Osteocyte (in vitro differentiated cells): Measurements from ENCODE around the gene HSD17B2. TPM values are rescaled to one million over a fixed set of nuclear protein-coding genes. Genes with fewer than 3 reads are reported as not detected.

Experiments used
- DNase-seq: peaks from one replicate; pipeline ENCODE4 v3.0.0; 2021; ENCODE audit warnings: mixed read lengths; ENCODE audit not compliant: unreplicated experiment; ENCODE audit errors: extremely low spot score
- H3K27ac Mint-ChIP-seq: one replicate; pipeline ENCODE4 v1.8.0; 2021; ENCODE audit warnings: mild to moderate bottlenecking, mixed read lengths; ENCODE audit not compliant: unreplicated experiment
- H3K27me3 Mint-ChIP-seq: one replicate; pipeline ENCODE4 v1.8.0; 2021; ENCODE audit warnings: mixed read lengths; ENCODE audit not compliant: unreplicated experiment
- H3K36me3 Mint-ChIP-seq: one replicate; pipeline ENCODE4 v1.8.0; 2021; ENCODE audit warnings: mixed read lengths; ENCODE audit not compliant: unreplicated experiment
- H3K4me1 Mint-ChIP-seq: one replicate; pipeline ENCODE4 v1.8.0; 2021; ENCODE audit warnings: mixed read lengths; ENCODE audit not compliant: unreplicated experiment
- H3K4me3 Mint-ChIP-seq: one replicate; pipeline ENCODE4 v1.8.0; 2021; ENCODE audit warnings: mild to moderate bottlenecking, moderate library complexity, mixed read lengths; ENCODE audit not compliant: unreplicated experiment
- H3K9me3 Mint-ChIP-seq: one replicate; pipeline ENCODE4 v1.8.0; 2021; ENCODE audit warnings: mixed read lengths; ENCODE audit not compliant: unreplicated experiment
- total RNA-seq: library from RNA; stranded (reverse); gene quantifications from 2 replicates; pipeline ENCODE4 v1.2.1, GENCODE V29; 2021
- TF ChIP-seq, protein P1 (sequence below): fragments of 200-600 bp; sonication (generic); IDR thresholded peaks from 2 replicates; pipeline ENCODE4 v1.5.0; 2021; ENCODE audit warnings: antibody characterized with exemption, mild to moderate bottlenecking, moderate library complexity

Gene HSD17B2
- total RNA-seq, 1 donor from 2014 or later, result 0.40 TPM

- TF ChIP-seq, protein P1, sequence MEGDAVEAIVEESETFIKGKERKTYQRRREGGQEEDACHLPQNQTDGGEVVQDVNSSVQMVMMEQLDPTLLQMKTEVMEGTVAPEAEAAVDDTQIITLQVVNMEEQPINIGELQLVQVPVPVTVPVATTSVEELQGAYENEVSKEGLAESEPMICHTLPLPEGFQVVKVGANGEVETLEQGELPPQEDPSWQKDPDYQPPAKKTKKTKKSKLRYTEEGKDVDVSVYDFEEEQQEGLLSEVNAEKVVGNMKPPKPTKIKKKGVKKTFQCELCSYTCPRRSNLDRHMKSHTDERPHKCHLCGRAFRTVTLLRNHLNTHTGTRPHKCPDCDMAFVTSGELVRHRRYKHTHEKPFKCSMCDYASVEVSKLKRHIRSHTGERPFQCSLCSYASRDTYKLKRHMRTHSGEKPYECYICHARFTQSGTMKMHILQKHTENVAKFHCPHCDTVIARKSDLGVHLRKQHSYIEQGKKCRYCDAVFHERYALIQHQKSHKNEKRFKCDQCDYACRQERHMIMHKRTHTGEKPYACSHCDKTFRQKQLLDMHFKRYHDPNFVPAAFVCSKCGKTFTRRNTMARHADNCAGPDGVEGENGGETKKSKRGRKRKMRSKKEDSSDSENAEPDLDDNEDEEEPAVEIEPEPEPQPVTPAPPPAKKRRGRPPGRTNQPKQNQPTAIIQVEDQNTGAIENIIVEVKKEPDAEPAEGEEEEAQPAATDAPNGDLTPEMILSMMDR, result no peak
- Mint-ChIP-seq H3K4me3 (no peak overlapping the region), H3K36me3 (no peaks in the 10 kb centered on the region), H3K9me3 (no peaks in the 10 kb centered on the region), H3K27ac (no peak overlapping the region), H3K27me3 (peaks cover 15% of the 10 kb centered on the region), H3K4me1 (no peaks in the 10 kb centered on the region)
- DNase-seq, result no peak
Measured at GRCh38 chr16:82050909-82051357, 15.9 kb downstream of the HSD17B2 start.

DNA sequence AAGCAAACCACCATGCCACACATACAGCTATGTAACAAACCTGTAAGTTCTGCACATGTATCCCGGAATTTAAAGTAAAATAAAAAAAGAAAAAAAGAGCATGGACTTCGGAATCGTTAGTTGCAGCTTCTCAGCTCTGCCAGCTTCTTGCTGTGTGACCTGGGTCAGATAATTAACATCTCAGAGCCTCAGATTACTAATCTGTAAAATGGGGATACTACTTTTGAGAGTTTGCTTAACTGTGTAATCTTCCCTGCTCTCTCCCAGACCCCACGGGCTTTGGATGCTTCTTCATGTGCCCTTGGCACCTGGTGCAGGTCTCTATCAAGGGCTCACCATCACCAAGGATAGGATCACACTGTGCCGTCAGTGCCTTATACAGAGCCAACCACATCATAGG lies 16.6 kb downstream of the HSD17B2 start:
- H3K9me3 Mint-ChIP-seq, result no peaks in the 10 kb centered on the region
- H3K27me3 Mint-ChIP-seq, result peaks cover 19% of the 10 kb centered on the region

GRCh38 chr16:82055117-82055516 lies 20.1 kb downstream of the HSD17B2 start:
- Mint-ChIP-seq H3K27ac (no peak overlapping the region), H3K9me3 (no peaks in the 10 kb centered on the region), H3K27me3 (peaks cover 25% of the 10 kb centered on the region), H3K4me3 (no peak overlapping the region), H3K36me3 (no peaks in the 10 kb centered on the region), H3K4me1 (no peaks in the 10 kb centered on the region)
- DNase-seq, result no peak
- TF ChIP-seq, protein P1, result no peak

More for the DNA sequence above, 16.6 kb downstream of the HSD17B2 start:
- Mint-ChIP-seq H3K27ac (no peak overlapping the region), H3K4me3 (no peak overlapping the region), H3K4me1 (no peaks in the 10 kb centered on the region), H3K36me3 (no peaks in the 10 kb centered on the region)
- DNase-seq, result no peak
- TF ChIP-seq, protein P1, result no peak

DNA sequence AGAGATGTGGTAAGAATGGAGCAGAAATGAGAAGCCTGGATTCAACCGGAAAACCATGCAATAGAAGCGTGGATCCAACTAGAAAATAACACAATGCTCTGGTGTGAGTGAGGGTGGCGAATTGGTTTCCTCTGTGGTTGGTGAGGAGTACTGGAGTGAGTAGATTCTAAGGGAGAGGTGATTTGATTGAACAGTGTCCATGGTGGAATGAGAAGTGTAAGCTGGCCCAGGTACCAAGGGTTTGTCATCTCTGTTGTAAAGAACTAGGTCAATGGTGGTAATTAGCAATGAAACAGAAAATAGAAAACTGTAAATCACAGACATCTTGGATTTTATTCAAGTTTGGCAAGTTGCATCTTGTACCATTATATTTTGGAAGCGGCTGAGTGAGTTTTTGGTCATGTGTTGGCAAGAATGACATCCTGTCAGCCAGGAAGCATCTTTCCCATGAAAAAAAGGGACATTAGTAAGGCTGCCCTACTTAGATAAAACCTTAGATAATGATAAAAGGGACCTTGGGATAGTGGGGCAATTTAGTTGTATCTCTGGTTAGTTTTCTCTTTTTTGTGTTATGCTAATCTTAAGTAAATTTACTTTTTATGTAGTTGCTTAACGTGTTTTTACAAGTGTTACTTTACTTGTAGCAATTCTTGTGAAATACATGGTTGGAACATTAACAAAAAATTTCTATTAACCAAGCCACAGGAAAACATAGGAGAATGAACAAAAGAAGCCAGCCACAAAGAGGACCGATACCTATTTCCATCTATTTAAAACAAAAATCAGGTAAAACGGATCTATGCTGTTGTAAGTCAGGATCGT lies 20.9 kb downstream of the HSD17B2 start:
- no peaks in the 10 kb centered on the region for H3K36me3 Mint-ChIP-seq
- peaks cover 26% of the 10 kb centered on the region for H3K27me3 Mint-ChIP-seq
- DNase-seq, result no peak
- no peaks in the 10 kb centered on the region for H3K9me3 Mint-ChIP-seq
- H3K4me1 Mint-ChIP-seq, result no peaks in the 10 kb centered on the region
- no peak overlapping the region for H3K4me3 Mint-ChIP-seq
- no peak overlapping the region for H3K27ac Mint-ChIP-seq
- TF ChIP-seq, protein P1, result no peak

GRCh38 chr16:82056550-82056896 lies 21.5 kb downstream of the HSD17B2 start:
- H3K4me1 Mint-ChIP-seq, result no peaks in the 10 kb centered on the region
- H3K9me3 Mint-ChIP-seq, result no peaks in the 10 kb centered on the region
- H3K27me3 Mint-ChIP-seq, result peaks cover 26% of the 10 kb centered on the region
- TF ChIP-seq, protein P1, result no peak
- no peak overlapping the region for H3K27ac Mint-ChIP-seq
- no peak for DNase-seq
- H3K4me3 Mint-ChIP-seq, result no peak overlapping the region
- no peaks in the 10 kb centered on the region for H3K36me3 Mint-ChIP-seq
